Cardiac fibroblast (primary cell): ENCODE measurements around the gene SKIDA1.
A peak's percentile ranks its signal among the peaks of the same experiment; 100 is the strongest.

ENCODE experiments used
- DNase-seq, 2 donors: peaks; one replicate each; pipeline versions ENCODE4 v3.0.0 to v3.0.0-alpha.2; 2010; ENCODE audit warnings: low read depth in 2 of 2
- H3K4me3 ChIP-seq, 2 donors: replicated peaks in 1 of 2; 1 replicate in 1 of 2; 2 replicates in 1 of 2; pipeline ENCODE4 v1.5.1; 2011; ENCODE audit warnings: low read depth in 2 of 2, low read length in 2 of 2, mild to moderate bottlenecking in 2 of 2, moderate library complexity in 1 of 2
- TF ChIP-seq, protein P1 (sequence below): IDR thresholded peaks from one replicate; pipeline ENCODE4 v1.5.1; 2011; ENCODE audit warnings: low read depth, mild to moderate bottlenecking, low read length, inconsistent platforms

SKIDA1 gene

DNA sequence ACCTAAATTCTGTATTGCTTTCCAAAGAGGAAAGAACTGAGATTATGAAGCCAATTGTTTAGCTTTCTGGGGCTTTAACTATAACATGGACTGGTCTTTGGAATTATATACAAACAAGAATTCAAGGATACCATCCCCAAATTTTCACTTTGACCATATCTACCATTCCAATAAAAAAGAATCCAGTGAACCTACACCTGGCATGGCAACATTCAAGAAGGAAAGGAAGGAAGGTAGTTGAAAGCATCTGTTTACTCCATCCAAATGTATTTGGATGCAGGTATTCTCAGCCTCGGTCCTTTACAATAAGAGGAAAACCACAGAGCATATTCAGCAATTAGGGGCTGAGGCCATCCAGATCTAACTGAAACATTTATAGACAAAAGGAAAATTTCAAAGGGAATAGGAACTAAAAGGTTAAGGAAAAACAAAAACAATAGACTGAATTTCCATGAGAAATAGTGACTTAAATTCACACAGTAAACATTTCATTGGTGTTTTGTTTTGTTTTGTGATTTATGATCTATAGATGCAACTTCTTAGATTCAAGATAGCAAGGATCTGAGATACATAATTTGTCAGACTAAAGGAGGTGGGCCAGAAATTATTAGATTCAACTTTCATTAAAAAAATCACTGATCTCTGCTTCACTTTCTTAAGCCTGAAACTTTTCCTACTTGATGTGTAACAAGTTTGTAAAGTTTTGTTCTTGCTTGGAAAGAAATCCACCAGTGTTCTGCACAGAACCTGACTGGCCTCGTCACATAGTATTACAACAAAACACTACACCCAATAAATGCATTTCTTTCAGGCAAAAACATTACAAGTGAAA is 12.7 kb downstream of the SKIDA1 start:
- H3K4me3 ChIP-seq = no peak overlapping the region
- DNase-seq = no peak
- TF ChIP-seq, protein P1, sequence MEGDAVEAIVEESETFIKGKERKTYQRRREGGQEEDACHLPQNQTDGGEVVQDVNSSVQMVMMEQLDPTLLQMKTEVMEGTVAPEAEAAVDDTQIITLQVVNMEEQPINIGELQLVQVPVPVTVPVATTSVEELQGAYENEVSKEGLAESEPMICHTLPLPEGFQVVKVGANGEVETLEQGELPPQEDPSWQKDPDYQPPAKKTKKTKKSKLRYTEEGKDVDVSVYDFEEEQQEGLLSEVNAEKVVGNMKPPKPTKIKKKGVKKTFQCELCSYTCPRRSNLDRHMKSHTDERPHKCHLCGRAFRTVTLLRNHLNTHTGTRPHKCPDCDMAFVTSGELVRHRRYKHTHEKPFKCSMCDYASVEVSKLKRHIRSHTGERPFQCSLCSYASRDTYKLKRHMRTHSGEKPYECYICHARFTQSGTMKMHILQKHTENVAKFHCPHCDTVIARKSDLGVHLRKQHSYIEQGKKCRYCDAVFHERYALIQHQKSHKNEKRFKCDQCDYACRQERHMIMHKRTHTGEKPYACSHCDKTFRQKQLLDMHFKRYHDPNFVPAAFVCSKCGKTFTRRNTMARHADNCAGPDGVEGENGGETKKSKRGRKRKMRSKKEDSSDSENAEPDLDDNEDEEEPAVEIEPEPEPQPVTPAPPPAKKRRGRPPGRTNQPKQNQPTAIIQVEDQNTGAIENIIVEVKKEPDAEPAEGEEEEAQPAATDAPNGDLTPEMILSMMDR = no peak

DNA sequence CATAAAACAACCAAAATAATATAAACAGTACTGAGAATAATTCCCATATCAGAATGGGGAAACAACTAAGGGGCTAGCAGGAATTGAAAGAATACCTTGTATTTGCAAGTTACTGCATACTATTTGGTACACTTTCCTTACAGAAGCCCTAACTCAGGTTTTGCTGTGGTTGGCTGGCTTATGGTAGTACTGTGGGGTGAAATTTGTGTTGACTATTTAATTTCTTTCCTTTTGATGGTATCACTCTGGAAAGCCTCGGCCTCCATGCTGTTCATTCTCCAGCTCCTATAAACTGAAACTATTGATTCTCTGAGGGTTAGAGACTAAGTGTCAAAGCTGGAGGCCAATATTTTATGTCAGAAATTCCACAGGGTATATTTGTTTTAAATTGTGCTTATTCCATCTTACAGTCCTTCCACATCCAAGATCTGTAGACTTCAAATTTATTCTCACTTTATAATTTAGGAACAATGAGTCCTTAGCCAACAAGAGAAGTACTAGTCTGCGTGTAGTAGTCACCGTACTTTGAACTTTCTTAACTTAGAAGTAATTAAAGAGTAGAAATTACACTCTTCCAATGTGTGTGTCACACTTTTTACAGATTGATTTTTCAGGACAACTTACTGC is 13.4 kb downstream of the SKIDA1 start:
- TF ChIP-seq, protein P1 = no peak
- H3K4me3 ChIP-seq = no peak overlapping the region
- no peak for DNase-seq

GRCh38 chr10:21511095-21511570 is 14.3 kb downstream of the SKIDA1 start:
- no peak overlapping the region for H3K4me3 ChIP-seq
- no peak for DNase-seq
- TF ChIP-seq, protein P1 = no peak

DNA sequence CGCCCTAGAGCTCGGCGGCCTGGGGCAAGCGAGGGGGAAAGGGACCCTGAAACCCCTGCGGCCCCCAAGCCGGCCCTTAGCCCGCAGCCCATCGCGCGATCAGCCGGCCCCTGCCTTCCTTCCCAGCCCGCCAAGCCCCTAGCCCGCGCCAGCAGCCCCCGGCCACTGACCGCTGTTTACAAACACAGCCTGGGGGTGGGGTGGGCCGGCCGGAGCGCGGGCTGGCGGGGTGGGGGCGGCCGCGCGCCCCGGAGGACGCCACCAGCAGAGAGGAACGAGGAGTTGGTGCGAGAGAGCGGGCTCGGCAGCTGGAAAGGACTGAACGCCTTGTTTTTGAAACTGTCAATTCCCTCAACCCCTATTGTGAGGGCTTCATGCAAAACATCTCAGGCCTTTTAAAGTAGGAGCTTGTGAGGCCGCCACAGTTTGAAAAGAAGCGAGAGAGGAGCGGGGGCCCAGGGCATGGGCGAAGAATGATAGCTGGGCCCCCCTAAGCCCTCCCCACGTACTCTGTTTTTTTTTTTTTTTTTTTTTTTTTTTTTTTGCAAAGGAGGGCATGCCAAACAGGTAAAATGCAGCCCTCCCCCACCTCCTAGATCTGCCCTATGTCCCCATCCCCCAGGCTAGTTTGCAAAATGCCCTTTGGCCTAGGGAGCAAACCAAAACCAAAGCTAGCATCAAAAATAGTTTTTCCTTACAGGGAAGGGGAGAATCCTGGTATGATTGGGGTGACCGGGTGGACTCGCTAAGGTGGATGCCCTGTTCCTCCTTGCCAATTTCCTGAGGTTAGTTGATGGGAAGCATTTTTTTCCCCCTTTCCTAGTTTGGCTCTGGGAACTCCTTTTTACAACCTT is 15.0 kb downstream of the SKIDA1 start:
- TF ChIP-seq, protein P1 = no peak
- H3K4me3 ChIP-seq = peak overlapping the region in 1 of 2 donors; percentile 28
- DNase-seq = peak in 1 of 2 donors; percentile 36

DNA sequence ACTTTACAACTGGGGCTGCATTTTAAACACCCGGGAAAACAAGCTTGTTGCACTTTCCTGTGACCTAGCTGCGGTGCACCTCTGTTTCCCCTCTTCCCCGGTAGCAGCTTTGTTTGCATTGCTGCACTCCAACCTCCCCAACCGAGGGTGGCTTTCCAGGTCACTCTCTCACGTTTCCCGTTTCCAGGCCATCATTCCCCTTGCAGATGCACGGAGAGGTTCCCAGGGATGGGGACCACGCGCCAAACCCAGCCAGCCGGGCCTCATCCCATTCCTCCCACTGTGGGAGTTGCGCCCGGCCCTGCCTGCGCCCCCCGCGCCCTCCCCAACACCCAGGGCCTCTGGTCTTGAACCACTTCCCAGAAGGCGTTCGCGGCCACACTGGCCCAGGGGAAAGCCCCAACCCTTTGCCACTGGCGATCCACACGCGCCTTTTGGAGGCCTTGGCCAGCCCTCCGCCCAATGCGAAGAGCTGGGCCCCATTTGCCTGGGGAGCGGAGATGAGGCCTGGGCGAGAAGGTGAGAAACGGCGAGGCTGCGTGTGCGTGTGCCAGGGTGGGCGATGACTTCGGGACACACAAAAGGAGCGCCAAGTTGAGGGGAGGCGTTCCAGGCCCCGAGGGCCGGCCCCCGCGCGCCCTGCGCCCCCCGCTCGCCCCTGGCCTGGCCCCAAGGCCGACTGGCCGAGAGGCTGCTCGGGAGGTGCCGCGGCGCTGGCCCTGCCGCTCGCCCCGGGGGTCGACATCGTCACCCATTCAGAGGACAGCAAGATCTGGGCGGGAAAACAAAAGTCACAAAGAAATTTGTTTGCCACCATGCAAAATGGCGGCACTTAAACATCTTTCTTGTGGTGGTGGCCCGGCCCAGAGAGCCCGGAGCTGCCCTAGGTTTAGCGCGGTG is 15.9 kb downstream of the SKIDA1 start:
- DNase-seq = no peak
- TF ChIP-seq, protein P1 = no peak
- H3K4me3 ChIP-seq = peak overlapping the region in 1 of 2 donors; percentile 28
